A549 (cell line): ENCODE results near the gene SRC.

Experiments
- CTCF ChIP-seq: fragments of >200 bp; sonication (Bioruptor Twin); formaldehyde crosslinking; IDR thresholded peaks from 3 replicates; pipeline ENCODE4 v1.5.1; 2016
- FOSL2 ChIP-seq, 2 experiments: fragments of 450-650 bp in 1 of 2; fragments of >200 bp in 1 of 2; sonication (Bioruptor Twin) in 1 of 2; formaldehyde crosslinking; IDR thresholded peaks; 2 replicates each; pipeline versions ENCODE4 v1.5.0 to v1.6.1; 2016 to 2020; ENCODE audit warnings: mild to moderate bottlenecking in 1 of 2, moderate library complexity in 1 of 2
- KDM5A ChIP-seq: fragments of 200-600 bp; sonication (generic); IDR thresholded peaks from 2 replicates; pipeline ENCODE4 v1.6.1; 2016; ENCODE audit warnings: antibody characterized with exemption, mild to moderate bottlenecking
- MAZ ChIP-seq: fragments of 150-350 bp; IDR thresholded peaks from 2 replicates; pipeline ENCODE4 v1.6.1; 2014; ENCODE audit warnings: antibody characterized with exemption, low read depth, low read length, borderline replicate concordance
- NFE2L2 ChIP-seq: fragments of 150-350 bp; conservative IDR thresholded peaks from 2 replicates; pipeline ENCODE4 v1.6.1; 2014; ENCODE audit warnings: low read length
- REST ChIP-seq: fragments of 200-600 bp; sonication (generic); IDR thresholded peaks from 2 replicates; pipeline ENCODE4 v1.6.1; 2016; ENCODE audit warnings: antibody characterized with exemption, mild to moderate bottlenecking, moderate library complexity
- USF2 ChIP-seq: fragments of 450-650 bp; IDR thresholded peaks from 2 replicates; pipeline ENCODE4 v1.6.1; 2014; ENCODE audit warnings: antibody characterized with exemption

GRCh38 chr20:37380864-37381579 lies 35.1 kb downstream of the SRC start:
- no peak for TF ChIP-seq FOSL2 (IDR thresholded peaks at IDR 0.05)
- TF ChIP-seq FOSL2 (CRISPR knock-in tag; IDR thresholded peaks at IDR 0.05): no peak
- no peak for TF ChIP-seq MAZ
- TF ChIP-seq CTCF: no peak
- no peak for TF ChIP-seq KDM5A
- no peak for TF ChIP-seq NFE2L2
- no peak; the same call in 1 of the 2 replicates for TF ChIP-seq REST
- no peak for TF ChIP-seq USF2
